H1 (cell line): Measurements from ENCODE around the gene ANGEL2. TPM values are rescaled to one million over a fixed set of nuclear protein-coding genes. Genes with fewer than 3 reads are reported as not detected.
A peak's percentile ranks its signal among the peaks of the same experiment; 100 is the strongest.

ENCODE experiments used
- BCL11A ChIP-seq, 2 experiments: IDR thresholded peaks; one replicate each; pipeline ENCODE4 v1.6.1; 2011; ENCODE audit warnings: low read depth in 2 of 2, low read length in 2 of 2, mild to moderate bottlenecking in 2 of 2
- CHD2 ChIP-seq: IDR thresholded peaks from 2 replicates; pipeline ENCODE4 v1.6.1; 2012; ENCODE audit warnings: low read length, improper control_type of control experiment
- CTBP2 ChIP-seq: IDR thresholded peaks from 2 replicates; pipeline ENCODE4 v1.7.0; 2011; ENCODE audit warnings: borderline replicate concordance, mild to moderate bottlenecking, moderate library complexity, mixed read lengths, low read length; ENCODE audit not compliant: insufficient read depth, insufficient read length
- GTF2F1 ChIP-seq: IDR thresholded peaks from 2 replicates; pipeline ENCODE4 v1.6.1; 2012; ENCODE audit warnings: low read depth, low read length, improper control_type of control experiment, borderline replicate concordance
- HDAC2 ChIP-seq, 2 experiments: fragments of 300-600 bp in 1 of 2; sonication (generic) in 1 of 2; IDR thresholded peaks; 2 replicates each; pipeline ENCODE4 v1.6.1; 2011 to 2012; ENCODE audit warnings: low read depth in 2 of 2, low read length in 2 of 2, mild to moderate bottlenecking in 2 of 2, moderate library complexity in 2 of 2, borderline replicate concordance in 1 of 2, inconsistent platforms in 1 of 2
- JUND ChIP-seq: IDR thresholded peaks from 2 replicates; pipeline ENCODE4 v1.6.1; 2011; ENCODE audit warnings: mild to moderate bottlenecking, improper control_type of control experiment, low read length
- KDM4A ChIP-seq: IDR thresholded peaks from one replicate; pipeline ENCODE4 v1.7.1; 2012; ENCODE audit warnings: low read depth, mild to moderate bottlenecking, moderate library complexity, low read length, inconsistent platforms; ENCODE audit not compliant: severe bottlenecking
- MAX ChIP-seq: IDR thresholded peaks from 2 replicates; pipeline ENCODE4 v1.6.1; 2012; ENCODE audit warnings: inconsistent platforms
- PHF8 ChIP-seq: fragments of 200-600 bp; sonication (generic); conservative IDR thresholded peaks from 2 replicates; pipeline ENCODE4 v1.7.1; 2012; ENCODE audit warnings: low read depth, mild to moderate bottlenecking, inconsistent platforms, low read length, moderate library complexity
- POLR2A ChIP-seq, 2 experiments: IDR thresholded peaks; 1 replicate in 1 of 2; 2 replicates in 1 of 2; pipeline ENCODE4 v1.6.1; 2011; ENCODE audit warnings: low read depth in 2 of 2, low read length in 2 of 2, mild to moderate bottlenecking in 2 of 2; ENCODE audit errors: control extremely low read depth in 1 of 2
- POLR2AphosphoS5 ChIP-seq: IDR thresholded peaks from 2 replicates; pipeline ENCODE4 v1.6.1; 2011; ENCODE audit warnings: low read depth, low read length
- POU5F1 ChIP-seq: IDR thresholded peaks from 2 replicates; pipeline ENCODE4 v1.6.1; 2011; ENCODE audit warnings: low read depth, mild to moderate bottlenecking, low read length, moderate library complexity
- RBBP5 ChIP-seq: IDR thresholded peaks from 2 replicates; pipeline ENCODE4 v1.7.1; 2012; ENCODE audit warnings: low read depth, mild to moderate bottlenecking, inconsistent platforms, low read length, moderate library complexity, borderline replicate concordance
- SAP30 ChIP-seq: fragments of 300-600 bp; sonication (generic); IDR thresholded peaks from 2 replicates; pipeline ENCODE4 v1.7.1; 2012; ENCODE audit warnings: low read length, moderate library complexity, mild to moderate bottlenecking, inconsistent platforms; ENCODE audit not compliant: insufficient read depth, insufficient replicate concordance
- SIN3A ChIP-seq, 2 experiments: IDR thresholded peaks in 1 of 2; conservative IDR thresholded peaks in 1 of 2; 2 replicates each; pipeline ENCODE4 v1.6.1; 2011 to 2012; ENCODE audit warnings: low read length in 2 of 2, improper control_type of control experiment in 1 of 2, low read depth in 1 of 2, mild to moderate bottlenecking in 1 of 2
- polyA plus RNA-seq, 7 experiments: library from polyadenylated mRNA; depleted of rRNA in 3 of 7; stranded (reverse) in 5 of 7; unstranded in 2 of 7; fragments of >200 nt in 5 of 7; fragments of 200-250 nt in 2 of 7; gene quantifications; 1 replicate in 5 of 7; 2 replicates in 1 of 7; 4 replicates in 1 of 7; pipeline versions ENCODE4 v1.2.1 to v1.2.3, GENCODE V29; 2011 to 2013; ENCODE audit warnings: missing spikeins in 2 of 7, mixed read lengths in 2 of 7
- total RNA-seq: library from RNA; stranded (reverse); fragmentation: NEBNext Ultra II Directional; extraction: Animal tissue kit (Norgen Biotek cat#: 25700); gene quantifications from 2 replicates; pipeline ENCODE4 v1.2.1, GENCODE V29; 2021

The ANGEL2 gene
- total and polyA plus RNA-seq, 2 of the 8 experiments (the other 6 are each of a cell fraction or from before 2014, with no cell fraction given): 18.1 to 39.9 TPM

- peak; percentile 31 to 36; a peak in 1 of 4 replicates for TF ChIP-seq SIN3A (conservative IDR thresholded peaks at IDR 0.05 in 1 of 2, IDR thresholded peaks at IDR 0.05 in 1 of 2; ENCODE audit: low read depth in 1 of 2, low read length in 2 of 2)
- 0 out of 4 replicates have a peak, but pooled peaks of 1 of the 2 experiments have one; percentile 36 for TF ChIP-seq HDAC2 (IDR thresholded peaks at IDR 0.05; ENCODE audit: borderline replicate concordance in 1 of 2, low read depth in 2 of 2, low read length in 2 of 2)
- TF ChIP-seq POLR2AphosphoS5: no peak
- TF ChIP-seq POU5F1: no peak
- no peak for TF ChIP-seq JUND
- no peak; the same call in 1 of the 2 replicates for TF ChIP-seq PHF8
- TF ChIP-seq KDM4A: peak; percentile 62
- no peak for TF ChIP-seq BCL11A (IDR thresholded peaks at IDR 0.05; ENCODE audit: low read depth in 2 of 2, low read length in 2 of 2)
- 0 out of 2 replicates have a peak, but pooled peaks have one; percentile 37 for TF ChIP-seq RBBP5
- peak; percentile 93 for TF ChIP-seq MAX
- no peak for TF ChIP-seq POLR2A (IDR thresholded peaks at IDR 0.05; ENCODE audit: control extremely low read depth in 1 of 2, low read depth in 2 of 2, low read length in 2 of 2)
- no peak for TF ChIP-seq CTBP2
- no peak for TF ChIP-seq GTF2F1
- no peak for TF ChIP-seq CHD2
- TF ChIP-seq SAP30: peak; percentile 95
Observed at GRCh38 chr1:212951126-212951946, 64.3 kb downstream of the ANGEL2 start (continued).
